HCT116 (cell line): ENCODE data around the gene TFF3. TPM values are rescaled to one million over a fixed set of nuclear protein-coding genes. Genes with fewer than 3 reads are reported as not detected.

Experiments used
- ATAC-seq: fragments of 200-7000 bp; cut with Tn5 transposase; 2 replicates; pipeline ENCODE4 v1.9.1; 2020; ENCODE audit warnings: mild to moderate bottlenecking, moderate library complexity
- BruUV-seq: library from RNA; stranded (reverse); fragments of 400-500 nt; replicated peaks from 2 replicates; lab custom pipeline; 2021; lab: Mats Ljungman, UMichigan
- CTCF ChIA-PET: fragments of 300-600 bp; sonication (Branson Sonifier 250); formaldehyde crosslinking; loops from one replicate; lab custom pipeline; 2021; ENCODE audit warnings: antibody characterized with exemption; lab: Charles Lee
- POLR2A ChIA-PET: fragments of 300-600, 350-600 bp; sonication (Branson Sonifier 250); formaldehyde crosslinking; loops from one replicate; lab custom pipeline; 2021; ENCODE audit warnings: antibody characterized with exemption; lab: Charles Lee
- RAD21 ChIA-PET, 2 experiments: fragments of 300-600 bp; sonication (Branson Sonifier 250); formaldehyde crosslinking; loops; one replicate each; lab custom pipeline; 2023; ENCODE audit warnings: low total read pairs in 2 of 2; ENCODE audit not compliant: uncharacterized antibody in 2 of 2, unreplicated experiment in 2 of 2, low non-redundant PET in 1 of 2; lab: Charles Lee
- DNase-seq: peaks from one replicate; pipeline ENCODE4 v3.0.0-alpha.2; 2010; ENCODE audit warnings: low read depth, low spot score
- H2AFZ ChIP-seq: fragments of 200-600 bp; shearing (Covaris generic), sonication (generic); 2 replicates; pipeline ENCODE4 v1.6.1; 2017; ENCODE audit warnings: low read depth, mixed run types, mixed read lengths, antibody characterized with exemption, low read length; ENCODE audit not compliant: poor library complexity, severe bottlenecking
- H3K27ac ChIP-seq: 2 replicates; pipeline ENCODE4 v1.5.1; 2012; ENCODE audit warnings: low read depth, low read length
- H3K27me3 ChIP-seq: fragments of 200-600 bp; sonication (generic); 2 replicates; pipeline ENCODE4 v1.6.1; 2016; ENCODE audit warnings: mixed run types, low read length, mixed read lengths; ENCODE audit not compliant: insufficient read depth
- H3K36me3 ChIP-seq, 2 experiments: fragments of 200-500 bp in 1 of 2; fragments of 200-600 bp in 1 of 2; sonication (Bioruptor generic) in 1 of 2; sonication (generic) in 1 of 2; 2 replicates each; pipeline versions ENCODE4 v1.5.1 to v1.6.1; 2014 to 2016; ENCODE audit warnings: low read length in 2 of 2, inconsistent platforms in 1 of 2, mixed read lengths in 1 of 2, mixed run types in 1 of 2; ENCODE audit not compliant: insufficient read depth in 2 of 2, control insufficient read depth in 1 of 2
- H3K4me1 ChIP-seq, 2 experiments: fragments of 200-600 bp in 1 of 2; sonication (generic) in 1 of 2; 2 replicates each; pipeline versions ENCODE4 v1.5.1 to v1.6.1; 2012 to 2017; ENCODE audit warnings: low read length in 2 of 2, inconsistent platforms in 1 of 2, mild to moderate bottlenecking in 1 of 2, mixed read lengths in 1 of 2, mixed run types in 1 of 2, moderate library complexity in 1 of 2; ENCODE audit not compliant: insufficient read depth in 2 of 2, control insufficient read depth in 1 of 2
- H3K4me2 ChIP-seq: fragments of 200-600 bp; sonication (generic); 2 replicates; pipeline ENCODE4 v1.6.1; 2017; ENCODE audit warnings: mixed run types, low read length, mixed read lengths
- H3K4me3 ChIP-seq, 2 experiments: fragments of 200-600 bp in 1 of 2; sonication (generic) in 1 of 2; replicated peaks in 1 of 2; 2 replicates each; pipeline ENCODE4 v1.5.1; 2011 to 2016; ENCODE audit warnings: low read length in 2 of 2, control low read depth in 1 of 2, low read depth in 1 of 2, mild to moderate bottlenecking in 1 of 2, mixed read lengths in 1 of 2, mixed run types in 1 of 2
- H3K79me2 ChIP-seq: fragments of 200-600 bp; sonication (generic); 2 replicates; pipeline ENCODE4 v1.6.1; 2017; ENCODE audit warnings: mild to moderate bottlenecking, mixed run types, low read length, moderate library complexity, mixed read lengths; ENCODE audit not compliant: insufficient read depth
- H3K9ac ChIP-seq: fragments of 200-600 bp; sonication (generic); 2 replicates; pipeline ENCODE4 v1.6.1; 2016; ENCODE audit warnings: low read length, mixed read lengths
- H3K9me2 ChIP-seq: fragments of 200-600 bp; sonication (generic), shearing (Covaris generic); 2 replicates; pipeline ENCODE4 v1.6.1; 2017; ENCODE audit warnings: mixed run types, mild to moderate bottlenecking, moderate library complexity; ENCODE audit not compliant: insufficient read depth
- H3K9me3 ChIP-seq, 2 experiments: fragments of 200-500 bp in 1 of 2; fragments of 200-600 bp in 1 of 2; sonication (Bioruptor generic) in 1 of 2; sonication (generic) in 1 of 2; 2 replicates each; pipeline ENCODE4 v1.6.1; 2014 to 2017; ENCODE audit warnings: low read length in 2 of 2, mixed read lengths in 2 of 2, inconsistent platforms in 1 of 2, low read depth in 1 of 2, mild to moderate bottlenecking in 1 of 2, mixed run types in 1 of 2, moderate library complexity in 1 of 2; ENCODE audit not compliant: control insufficient read depth in 1 of 2, insufficient read depth in 1 of 2
- H4K20me1 ChIP-seq: fragments of 200-600 bp; sonication (generic), shearing (Covaris generic); 2 replicates; pipeline ENCODE4 v1.6.1; 2017; ENCODE audit warnings: mixed run types, mild to moderate bottlenecking, moderate library complexity; ENCODE audit not compliant: insufficient read depth
- CBX3 ChIP-seq: IDR thresholded peaks from 2 replicates; pipeline ENCODE4 v1.6.1; 2012; ENCODE audit warnings: low read depth
- CTCF ChIP-seq, 3 experiments: fragments of 200-600 bp in 1 of 3; sonication (generic) in 1 of 3; IDR thresholded peaks in 2 of 3; conservative IDR thresholded peaks in 1 of 3; 2 replicates each; pipeline ENCODE4 v1.5.1; 2012 to 2017; ENCODE audit warnings: low read depth in 2 of 3, low read length in 2 of 3, antibody characterized with exemption in 1 of 3, borderline replicate concordance in 1 of 3, control low read depth in 1 of 3, mild to moderate bottlenecking in 1 of 3, mixed read lengths in 1 of 3, mixed run types in 1 of 3, moderate library complexity in 1 of 3; ENCODE audit not compliant: insufficient read depth in 1 of 3
- EGR1 ChIP-seq: IDR thresholded peaks from 2 replicates; pipeline ENCODE4 v1.6.1; 2012; ENCODE audit warnings: low read depth
- ELF1 ChIP-seq: IDR thresholded peaks from 2 replicates; pipeline ENCODE4 v1.6.1; 2012; ENCODE audit warnings: low read depth, borderline replicate concordance
- EZH2 ChIP-seq: fragments of 200-600 bp; sonication (generic); IDR thresholded peaks from 2 replicates; pipeline ENCODE4 v1.6.1; 2017; ENCODE audit warnings: antibody characterized with exemption, mixed run types
- FOSL1 ChIP-seq: IDR thresholded peaks from 2 replicates; pipeline ENCODE4 v1.6.1; 2012; ENCODE audit warnings: low read depth
- POLR2AphosphoS5 ChIP-seq: IDR thresholded peaks from 2 replicates; pipeline ENCODE4 v1.6.1; 2011; ENCODE audit warnings: mild to moderate bottlenecking, low read depth, low read length, moderate library complexity
- RAD21 ChIP-seq: IDR thresholded peaks from 2 replicates; pipeline ENCODE4 v1.6.1; 2012; ENCODE audit warnings: low read depth, mild to moderate bottlenecking
- SIN3A ChIP-seq: IDR thresholded peaks from 2 replicates; pipeline ENCODE4 v1.6.1; 2012; ENCODE audit warnings: low read depth
- SRF ChIP-seq: IDR thresholded peaks from 2 replicates; pipeline ENCODE4 v1.6.1; 2012; ENCODE audit warnings: low read depth
- YY1 ChIP-seq: IDR thresholded peaks from 2 replicates; pipeline ENCODE4 v1.6.1; 2011; ENCODE audit warnings: low read length, low read depth, moderate library complexity, mild to moderate bottlenecking; ENCODE audit not compliant: insufficient replicate concordance; ENCODE audit errors: extremely low read depth
- ZBTB33 ChIP-seq: IDR thresholded peaks from 2 replicates; pipeline ENCODE4 v1.6.1; 2011; ENCODE audit warnings: mild to moderate bottlenecking, low read length, moderate library complexity; ENCODE audit not compliant: insufficient replicate concordance; ENCODE audit errors: extremely low read depth
- ZFX ChIP-seq: fragments of 450-650 bp; IDR thresholded peaks from 2 replicates; pipeline ENCODE4 v1.6.1; 2017
- ZNF274 ChIP-seq: fragments of 200-500 bp; sonication (Bioruptor generic); IDR thresholded peaks from 2 replicates; pipeline ENCODE4 v1.6.1; 2014; ENCODE audit warnings: mild to moderate bottlenecking, low read depth, low read length, inconsistent platforms
- intact Hi-C: fragments of 100-400 bp; cut with micrococcal nuclease; formaldehyde crosslinking; loops from 2 replicates; pipeline ENCODE4 v1.10.0; 2022
- total RNA-seq: library from RNA; stranded (reverse); gene quantifications from one replicate; pipeline ENCODE4 v1.2.1, GENCODE V29; 2021; ENCODE audit not compliant: unreplicated experiment

The TFF3 gene
- total RNA-seq, 1 experiment from 2014 or later = 0.22 TPM

- Histone ChIP-seq H3K4me3 (no peak overlapping the region), H3K4me2 (no peak overlapping the region), H3K9me3 (no peaks in the 10 kb centered on the region), H4K20me1 (no peaks in the 10 kb centered on the region), H3K27ac (no peak overlapping the region), H3K9me2 (no peaks in the 10 kb centered on the region), H3K27me3 (no peaks in the 10 kb centered on the region), H3K36me3 (no peaks in the 10 kb centered on the region), H3K9ac (no peak overlapping the region), H3K4me1 (no peaks in the 10 kb centered on the region), H2AFZ (no peak overlapping the region), H3K79me2 (no peaks in the 10 kb centered on the region)
- CTCF ChIA-PET = interaction anchor here (2.2 kb wide), 1 partner anchor 22 kb away, joined by 8 read pairs; no protein-coding TSS in a partner anchor
- DNase-seq (no peak), ATAC-seq (no peak)
- intact Hi-C loops = no loop called here
- POLR2A ChIA-PET = no interaction called here
- TF ChIP-seq SIN3A (no peak), SRF (no peak), ZNF274 (no peak), YY1 (no peak), EZH2 (no peak), ELF1 (no peak), FOSL1 (no peak), ZFX (no peak), POLR2AphosphoS5 (no peak), CBX3 (no peak), ZBTB33 (no peak), CTCF (IDR thresholded peaks at IDR 0.05 in 2 of 3, conservative IDR thresholded peaks at IDR 0.05 in 1 of 3; ENCODE audit: borderline replicate concordance in 1 of 3, insufficient read depth in 1 of 3, low read depth in 2 of 3, low read length in 2 of 3) (no peak), RAD21 (no peak), EGR1 (no peak)
- BruUV-seq = no TSS peak
- RAD21 ChIA-PET = no interaction called here
Observed at GRCh38 chr21:42280356-42281180, 34.6 kb downstream of the TFF3 start.
